NCI-H128 (cell line): ENCODE results near the gene ZDHHC8.

ENCODE experiments used
- DNase-seq: peaks from one replicate; lab custom pipeline; 2025; ENCODE audit not compliant: unreplicated experiment; lab: John Stamatoyannopoulos, UW

ZDHHC8 gene

GRCh38 chr22:20177217-20177911, 45.8 kb downstream of the ZDHHC8 start:
- DNase-seq, result no peak

GRCh38 chr22:20178075-20178914, 46.7 kb downstream of the ZDHHC8 start:
- no peak for DNase-seq

GRCh38 chr22:20178915-20179227, 47.3 kb downstream of the ZDHHC8 start:
- DNase-seq, result no peak

GRCh38 chr22:20179455-20180244, 48.0 kb downstream of the ZDHHC8 start:
- no peak for DNase-seq

- no peak for DNase-seq
These were observed 48.6 kb downstream of the ZDHHC8 start for GRCh38 chr22:20180245-20180630.

GRCh38 chr22:20180640-20181039, 49.0 kb downstream of the ZDHHC8 start:
- DNase-seq, result no peak

- no peak for DNase-seq
These were observed 49.7 kb downstream of the ZDHHC8 start for GRCh38 chr22:20181194-20181883.

GRCh38 chr22:20181884-20182236, 50.3 kb downstream of the ZDHHC8 start:
- DNase-seq, result no peak

- DNase-seq, result no peak
These were observed 50.8 kb downstream of the ZDHHC8 start for GRCh38 chr22:20182365-20182764.

GRCh38 chr22:20183101-20183500, 51.5 kb downstream of the ZDHHC8 start:
- no peak for DNase-seq

- DNase-seq, result no peak
These were observed 52.2 kb downstream of the ZDHHC8 start for GRCh38 chr22:20183823-20184222.

GRCh38 chr22:20184501-20185165, 53.0 kb downstream of the ZDHHC8 start:
- DNase-seq, result no peak

GRCh38 chr22:20185750-20186149, 54.1 kb downstream of the ZDHHC8 start:
- no peak for DNase-seq

- no peak for DNase-seq
These were observed 54.7 kb downstream of the ZDHHC8 start for GRCh38 chr22:20186183-20186870.

- no peak for DNase-seq
These were observed 55.4 kb downstream of the ZDHHC8 start for GRCh38 chr22:20186871-20187546.

GRCh38 chr22:20187777-20188566, 56.4 kb downstream of the ZDHHC8 start:
- DNase-seq, result no peak

GRCh38 chr22:20188567-20188877, 56.9 kb downstream of the ZDHHC8 start:
- DNase-seq, result no peak

- DNase-seq, result no peak
These were observed 59.5 kb downstream of the ZDHHC8 start for GRCh38 chr22:20191000-20191515.

GRCh38 chr22:20191803-20192202, 60.2 kb downstream of the ZDHHC8 start:
- DNase-seq, result no peak
